Ovary (tissue), 3 donors: ENCODE measurements around the gene SHC3.

Source experiments
- CTCF ChIP-seq, 3 donors: fragments of 450-650 bp in 2 of 3; fragments of 200-600 bp in 1 of 3; IDR thresholded peaks; one replicate each; pipeline versions ENCODE4 v1.5.1 to v1.8.0; 2016 to 2022; ENCODE audit warnings: antibody characterized with exemption in 3 of 3, mild to moderate bottlenecking in 1 of 3
- EP300 ChIP-seq: sonication (generic); formaldehyde crosslinking; IDR thresholded peaks from one replicate; pipeline ENCODE4 v1.6.1; 2017; ENCODE audit warnings: antibody characterized with exemption
- donor health status: DM: no; HTN: no; CAD: no.

GRCh38 chr9:89002987-89003386, 175.6 kb downstream of the SHC3 start:
- TF ChIP-seq EP300 (no peak), CTCF (IDR thresholded peaks at IDR 0.05) (no peak)
